Keratinocyte (primary cell): ENCODE results near the gene FBN1.

Experiments
- CTCF ChIP-seq, 3 experiments: IDR thresholded peaks in 1 of 3; conservative IDR thresholded peaks in 1 of 3; optimal IDR thresholded peaks in 1 of 3; 2 replicates in 2 of 3; 3 replicates in 1 of 3; pipeline versions ENCODE3 to v1.5.1; 2011; ENCODE audit warnings: low read length in 3 of 3, mild to moderate bottlenecking in 3 of 3, moderate library complexity in 2 of 3, control low read depth in 1 of 3, inconsistent platforms in 1 of 3; ENCODE audit not compliant: insufficient read depth in 2 of 3; ENCODE audit errors: extremely low read depth in 1 of 3
- EZH2 ChIP-seq: IDR thresholded peaks from one replicate; pipeline ENCODE4 v1.6.1; 2012; ENCODE audit warnings: inconsistent platforms, mild to moderate bottlenecking, low read length, moderate library complexity

DNA sequence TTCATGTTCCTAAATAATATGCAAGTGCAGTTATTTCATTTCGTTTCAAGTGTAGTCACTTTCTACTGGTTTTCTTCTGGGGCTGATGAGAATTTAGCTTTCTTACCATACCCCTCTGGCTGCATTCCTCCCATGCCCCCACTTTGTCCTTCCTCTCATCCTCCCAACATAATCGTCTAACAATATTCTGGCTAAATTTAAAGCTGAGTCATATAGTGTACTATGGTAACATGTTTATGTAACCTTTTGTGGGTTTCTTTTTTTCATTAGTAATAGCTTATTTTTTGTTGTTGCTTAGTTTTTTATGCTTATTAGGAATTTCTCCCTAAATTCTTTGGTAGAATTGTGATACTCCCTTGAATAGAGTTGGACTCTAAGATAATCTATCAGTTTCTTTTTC, 283.8 kb downstream of the FBN1 start:
- TF ChIP-seq CTCF (optimal IDR thresholded peaks at IDR 0.05 in 1 of 3, IDR thresholded peaks at IDR 0.05 in 1 of 3, conservative IDR thresholded peaks at IDR 0.05 in 1 of 3; ENCODE audit: extremely low read depth in 1 of 3, insufficient read depth in 2 of 3, low read length in 3 of 3) (no peak), EZH2 (no peak)
